Prostate gland (tissue), 2 donors: ENCODE results near the gene UMPS. TPM values are rescaled to one million over a fixed set of nuclear protein-coding genes. Genes with fewer than 3 reads are reported as not detected.

Experiments
- DNase-seq: peaks from one replicate; pipeline ENCODE4 v3.0.0-alpha.2; 2019; ENCODE audit warnings: low spot score
- H3K27ac ChIP-seq, 2 donors: fragments of 200-600 bp; sonication (generic); 2 replicates each; pipeline ENCODE4 v1.5.1; 2017 to 2019
- H3K27me3 ChIP-seq: fragments of 200-600 bp; sonication (generic); replicated peaks from 2 replicates; pipeline ENCODE4 v1.5.1; 2019; ENCODE audit not compliant: insufficient read depth
- H3K36me3 ChIP-seq, 2 donors: fragments of 200-600 bp; sonication (generic); 1 replicate in 1 of 2; 2 replicates in 1 of 2; pipeline versions ENCODE4 v1.5.1 to v1.8.1; 2017 to 2019
- H3K4me1 ChIP-seq: fragments of 200-600 bp; sonication (generic); replicated peaks from 2 replicates; pipeline ENCODE4 v1.5.1; 2019
- H3K4me3 ChIP-seq, 2 donors: fragments of 200-600 bp; sonication (generic); 2 replicates each; pipeline ENCODE4 v1.5.1; 2017 to 2019
- H3K9me3 ChIP-seq: fragments of 200-600 bp; sonication (generic); 2 replicates; pipeline ENCODE4 v1.5.1; 2017
- POLR2A ChIP-seq: fragments of 450-650 bp; IDR thresholded peaks from one replicate; pipeline ENCODE4 v1.6.1; 2016; ENCODE audit warnings: antibody characterized with exemption, mild to moderate bottlenecking
- POLR2AphosphoS5 ChIP-seq: sonication (generic); formaldehyde crosslinking; IDR thresholded peaks from one replicate; pipeline ENCODE4 v1.6.1; 2017; ENCODE audit warnings: antibody characterized with exemption
- WGBS: methylation state at CpG from one replicate; pipeline ENCODE4 v1.1.5; 2018; 5-methylcytosine and 5-hydroxymethylcytosine counted together
- intact Hi-C: fragments of 100-400 bp; cut with DNase I; formaldehyde crosslinking; loops from one replicate; pipeline ENCODE4 v1.14.2; 2022
- total RNA-seq, 2 donors: library from RNA; depleted of rRNA; stranded (reverse); fragments of >200 nt; gene quantifications; one replicate each; pipeline ENCODE4 v1.1.0, GENCODE V29; 2016
- TF ChIP-seq, protein P1 (sequence below), 4 experiments: fragments of 200-600 bp in 2 of 4; fragments of 450-650 bp in 2 of 4; sonication (generic) in 2 of 4; IDR thresholded peaks; 1 replicate in 3 of 4; 2 replicates in 1 of 4; pipeline ENCODE4 v1.5.1; 2016 to 2019; ENCODE audit warnings: antibody characterized with exemption in 4 of 4, mild to moderate bottlenecking in 2 of 4, moderate library complexity in 2 of 4

UMPS gene
- total RNA-seq, 2 donors from 2014 or later = 22.2 to 23.5 TPM

DNA sequence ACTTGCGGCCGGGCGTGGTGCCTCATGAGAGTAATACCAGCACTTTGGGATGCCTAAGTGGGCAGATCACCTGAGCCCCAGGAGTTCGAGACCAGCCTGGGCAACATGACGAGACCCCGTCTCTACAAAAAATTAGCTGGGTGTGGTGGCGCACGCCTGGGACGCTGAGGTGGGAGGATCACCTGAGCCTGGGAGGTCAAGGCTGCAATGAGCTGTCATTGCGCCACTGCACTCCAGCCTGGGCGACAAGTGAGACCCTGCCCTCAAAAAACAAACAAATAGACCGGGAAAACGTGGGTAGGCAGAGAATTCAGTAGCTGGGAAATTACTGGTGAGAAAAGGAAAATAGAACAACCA lies 667 bp downstream of the UMPS start:
- Histone ChIP-seq H3K9me3 (no peaks in the 10 kb centered on the region), H3K27me3 (no peaks in the 10 kb centered on the region), H3K27ac (peak overlapping the region; percentile 37 to 59), H3K4me1 (peaks cover 3% of the 10 kb centered on the region), H3K4me3 (peak overlapping the region; percentile 74 to 79), H3K36me3 (no peaks in the 10 kb centered on the region)
- no peak for DNase-seq
- 9% methylated on average over 13 of the region's 13 CpGs for WGBS
- TF ChIP-seq POLR2AphosphoS5 = no peak
- TF ChIP-seq POLR2A = no peak
- TF ChIP-seq, protein P1, sequence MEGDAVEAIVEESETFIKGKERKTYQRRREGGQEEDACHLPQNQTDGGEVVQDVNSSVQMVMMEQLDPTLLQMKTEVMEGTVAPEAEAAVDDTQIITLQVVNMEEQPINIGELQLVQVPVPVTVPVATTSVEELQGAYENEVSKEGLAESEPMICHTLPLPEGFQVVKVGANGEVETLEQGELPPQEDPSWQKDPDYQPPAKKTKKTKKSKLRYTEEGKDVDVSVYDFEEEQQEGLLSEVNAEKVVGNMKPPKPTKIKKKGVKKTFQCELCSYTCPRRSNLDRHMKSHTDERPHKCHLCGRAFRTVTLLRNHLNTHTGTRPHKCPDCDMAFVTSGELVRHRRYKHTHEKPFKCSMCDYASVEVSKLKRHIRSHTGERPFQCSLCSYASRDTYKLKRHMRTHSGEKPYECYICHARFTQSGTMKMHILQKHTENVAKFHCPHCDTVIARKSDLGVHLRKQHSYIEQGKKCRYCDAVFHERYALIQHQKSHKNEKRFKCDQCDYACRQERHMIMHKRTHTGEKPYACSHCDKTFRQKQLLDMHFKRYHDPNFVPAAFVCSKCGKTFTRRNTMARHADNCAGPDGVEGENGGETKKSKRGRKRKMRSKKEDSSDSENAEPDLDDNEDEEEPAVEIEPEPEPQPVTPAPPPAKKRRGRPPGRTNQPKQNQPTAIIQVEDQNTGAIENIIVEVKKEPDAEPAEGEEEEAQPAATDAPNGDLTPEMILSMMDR (IDR thresholded peaks at IDR 0.05) = no peak
- intact Hi-C loops = no loop called here

DNA sequence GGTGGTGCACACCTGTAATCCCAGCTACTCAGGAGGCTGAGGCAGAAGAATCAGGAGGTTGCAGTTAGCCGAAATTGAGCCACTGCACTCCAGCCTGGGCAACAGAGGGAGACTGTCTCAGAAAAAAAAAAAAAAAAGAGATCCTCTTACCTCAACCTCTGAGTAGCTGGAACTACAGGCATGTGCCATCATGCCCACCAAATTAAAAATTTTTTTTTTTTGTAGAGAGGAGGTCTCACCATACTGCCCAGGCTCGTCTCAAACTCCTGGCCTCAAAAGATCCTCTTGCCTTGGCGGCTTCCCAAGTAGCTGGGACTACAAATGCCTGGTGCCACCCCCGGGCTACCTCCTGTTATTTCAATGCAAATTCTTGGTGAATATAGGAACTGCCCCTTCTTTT lies 1.5 kb downstream of the UMPS start:
- Histone ChIP-seq H3K4me1 (peaks cover 3% of the 10 kb centered on the region), H3K9me3 (no peaks in the 10 kb centered on the region), H3K27me3 (no peaks in the 10 kb centered on the region), H3K36me3 (no peaks in the 10 kb centered on the region), H3K27ac (no peak overlapping the region), H3K4me3 (no peak overlapping the region)
- intact Hi-C loops = no loop called here
- 73% methylated on average over 4 of the region's 4 CpGs for WGBS
- no peak for DNase-seq
- TF ChIP-seq POLR2A (no peak), POLR2AphosphoS5 (no peak)
- TF ChIP-seq, protein P1 (IDR thresholded peaks at IDR 0.05) = no peak

DNA sequence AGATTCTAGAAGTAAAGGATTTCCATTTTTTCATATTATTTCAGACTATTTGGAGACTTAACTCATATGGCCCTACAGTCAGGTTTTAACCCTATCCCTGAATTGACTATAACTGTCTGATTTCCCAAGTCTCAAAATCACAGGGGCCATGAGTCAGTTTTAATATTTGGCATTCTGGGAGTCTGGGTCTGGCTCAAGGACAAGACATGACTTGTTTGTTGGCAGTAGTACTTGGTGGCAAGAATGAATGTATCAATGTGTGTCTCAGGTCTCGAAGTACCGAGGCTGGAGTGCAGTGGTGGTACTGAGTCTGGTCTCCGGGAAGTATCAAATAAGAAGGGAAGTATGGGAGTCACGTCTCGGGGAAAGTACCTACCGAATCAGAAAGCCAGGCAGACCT lies 10.8 kb downstream of the UMPS start:
- no peak for DNase-seq
- Histone ChIP-seq H3K4me3 (no peak overlapping the region), H3K27ac (no peak overlapping the region), H3K9me3 (no peaks in the 10 kb centered on the region), H3K27me3 (no peaks in the 10 kb centered on the region), H3K4me1 (no peaks in the 10 kb centered on the region), H3K36me3 (no peaks in the 10 kb centered on the region)
- WGBS = 80% methylated on average over 6 of the region's 6 CpGs
- no peak for TF ChIP-seq POLR2AphosphoS5
- TF ChIP-seq, protein P1 (IDR thresholded peaks at IDR 0.05) = no peak
- TF ChIP-seq POLR2A = no peak
- intact Hi-C loops = no loop called here

DNA sequence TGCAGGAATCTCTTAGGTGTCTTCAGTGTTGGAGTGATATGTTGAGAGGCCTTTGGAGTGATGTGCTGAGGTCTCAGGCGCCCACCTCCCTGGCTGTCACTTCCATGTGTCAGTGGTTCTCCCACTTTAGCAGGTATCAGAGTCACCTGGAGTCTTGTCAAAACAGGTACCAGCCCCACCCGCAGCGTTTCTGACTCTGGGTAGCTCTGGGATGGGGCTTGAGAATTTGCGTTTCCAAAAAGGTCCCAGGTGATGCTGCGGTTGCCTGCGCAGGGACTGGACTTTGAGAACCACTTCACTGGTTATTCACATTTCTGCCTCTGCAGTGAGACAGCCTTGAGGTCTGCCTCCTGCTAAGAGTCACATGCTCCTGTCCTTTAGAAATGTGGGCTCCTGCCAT lies 15.5 kb downstream of the UMPS start:
- Histone ChIP-seq H3K4me3 (no peak overlapping the region), H3K4me1 (no peaks in the 10 kb centered on the region), H3K36me3 (no peaks in the 10 kb centered on the region), H3K27me3 (no peaks in the 10 kb centered on the region), H3K9me3 (no peaks in the 10 kb centered on the region), H3K27ac (no peak overlapping the region)
- intact Hi-C loops = no loop called here
- no peak for DNase-seq
- TF ChIP-seq POLR2AphosphoS5 = no peak
- TF ChIP-seq, protein P1 (IDR thresholded peaks at IDR 0.05) = no peak
- no peak for TF ChIP-seq POLR2A
- 93% methylated on average over 6 of the region's 6 CpGs for WGBS

DNA sequence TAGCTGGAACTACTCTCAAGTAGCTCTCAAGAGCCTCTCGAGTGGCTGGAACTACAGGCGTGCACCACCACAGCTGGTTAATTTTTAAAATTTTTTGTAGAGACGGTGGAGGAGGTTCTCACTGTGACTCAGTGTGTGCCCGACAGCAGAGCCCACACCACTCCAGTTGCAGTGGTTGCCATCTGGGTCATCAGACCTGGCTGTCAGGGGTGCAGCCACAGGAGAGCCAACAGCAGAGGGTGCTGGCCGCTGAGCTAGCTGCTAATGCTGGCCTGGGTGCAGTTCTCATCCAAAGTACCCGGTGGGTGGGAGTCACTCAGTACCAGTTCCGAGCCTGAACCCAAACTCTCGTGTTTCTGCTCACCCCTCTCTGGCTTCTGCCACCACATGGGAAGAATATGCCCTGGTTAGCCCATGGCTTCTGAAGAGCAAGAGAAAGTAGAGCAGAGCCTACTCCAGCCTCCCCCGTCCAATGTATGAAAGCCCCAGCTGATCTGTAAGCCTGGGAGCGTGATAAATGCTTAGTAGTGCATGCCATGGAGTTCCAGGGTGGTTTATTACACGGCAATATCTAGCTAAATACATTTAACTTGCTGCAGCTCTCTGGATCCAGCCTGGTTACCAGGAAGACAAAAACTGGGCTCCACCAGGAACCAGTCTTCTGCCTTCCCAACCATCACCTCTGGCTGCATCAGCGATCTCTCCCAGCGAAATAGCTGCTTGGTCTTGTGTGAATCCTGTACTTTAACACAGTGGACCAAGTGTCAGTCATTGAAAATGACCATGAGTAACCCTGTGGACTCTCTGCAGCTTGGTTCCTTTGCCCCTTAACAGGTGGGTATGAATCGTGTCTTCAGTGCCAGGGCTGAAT lies 17.1 kb downstream of the UMPS start:
- Histone ChIP-seq H3K27me3 (no peaks in the 10 kb centered on the region), H3K4me3 (no peak overlapping the region), H3K9me3 (no peaks in the 10 kb centered on the region), H3K27ac (no peak overlapping the region), H3K4me1 (no peaks in the 10 kb centered on the region), H3K36me3 (no peaks in the 10 kb centered on the region)
- TF ChIP-seq POLR2AphosphoS5 (no peak), POLR2A (no peak)
- TF ChIP-seq, protein P1 (IDR thresholded peaks at IDR 0.05) = no peak
- intact Hi-C loops = no loop called here
- DNase-seq = no peak
- WGBS = 89% methylated on average over 14 of the region's 14 CpGs
